ENCODE data around the gene LPIN3. TPM values are rescaled to one million over a fixed set of nuclear protein-coding genes. Genes with fewer than 3 reads are reported as not detected.

The LPIN3 gene
- total RNA-seq, 1 experiment from 2014 or later = 27.9 TPM

DNA sequence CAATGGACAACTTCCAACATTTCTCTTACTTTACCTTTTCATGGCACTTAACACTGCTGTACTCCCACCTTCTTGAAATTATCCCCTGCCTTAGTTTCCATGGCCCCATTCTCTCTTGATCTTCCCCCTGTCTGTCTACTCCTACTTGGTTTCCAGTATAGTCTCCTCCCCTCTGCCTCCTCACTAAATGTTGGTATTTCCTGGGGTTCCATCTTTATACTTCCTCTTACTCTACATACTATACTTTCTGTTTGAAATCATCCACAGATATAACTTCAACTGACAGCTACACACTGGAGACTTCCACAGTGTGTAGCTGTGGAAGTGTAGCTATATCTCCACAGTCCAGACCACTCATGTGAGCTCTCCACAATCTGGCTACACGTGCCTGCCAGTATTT, 36.6 kb upstream of the LPIN3 start:
- ATAC-seq = no peak
- no peaks in the 10 kb centered on the region for H3K9me3 ChIP-seq (ENCODE audit: low read length)
- H3K9me2 ChIP-seq (replicated peaks; ENCODE audit: low read length) = no peaks in the 10 kb centered on the region
- peaks cover 35% of the 10 kb centered on the region for H3K79me2 ChIP-seq (ENCODE audit: low read length)
- TF ChIP-seq, protein P1, sequence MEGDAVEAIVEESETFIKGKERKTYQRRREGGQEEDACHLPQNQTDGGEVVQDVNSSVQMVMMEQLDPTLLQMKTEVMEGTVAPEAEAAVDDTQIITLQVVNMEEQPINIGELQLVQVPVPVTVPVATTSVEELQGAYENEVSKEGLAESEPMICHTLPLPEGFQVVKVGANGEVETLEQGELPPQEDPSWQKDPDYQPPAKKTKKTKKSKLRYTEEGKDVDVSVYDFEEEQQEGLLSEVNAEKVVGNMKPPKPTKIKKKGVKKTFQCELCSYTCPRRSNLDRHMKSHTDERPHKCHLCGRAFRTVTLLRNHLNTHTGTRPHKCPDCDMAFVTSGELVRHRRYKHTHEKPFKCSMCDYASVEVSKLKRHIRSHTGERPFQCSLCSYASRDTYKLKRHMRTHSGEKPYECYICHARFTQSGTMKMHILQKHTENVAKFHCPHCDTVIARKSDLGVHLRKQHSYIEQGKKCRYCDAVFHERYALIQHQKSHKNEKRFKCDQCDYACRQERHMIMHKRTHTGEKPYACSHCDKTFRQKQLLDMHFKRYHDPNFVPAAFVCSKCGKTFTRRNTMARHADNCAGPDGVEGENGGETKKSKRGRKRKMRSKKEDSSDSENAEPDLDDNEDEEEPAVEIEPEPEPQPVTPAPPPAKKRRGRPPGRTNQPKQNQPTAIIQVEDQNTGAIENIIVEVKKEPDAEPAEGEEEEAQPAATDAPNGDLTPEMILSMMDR (conservative IDR thresholded peaks at IDR 0.05; ENCODE audit: low read depth, low read length) = no peak
- TF ChIP-seq EZH2 (IDR thresholded peaks at IDR 0.05; ENCODE audit: low read length, unreplicated experiment) (no peak), EZH2phosphoT487 (IDR thresholded peaks at IDR 0.05; ENCODE audit: borderline replicate concordance, low read length) (no peak)
- no peak overlapping the region for H3K4me2 ChIP-seq (ENCODE audit: low read length)
- H3K4me1 ChIP-seq (ENCODE audit: insufficient read depth, low read length) = peaks cover 4% of the 10 kb centered on the region; the same call in 1 of the 2 replicates
- H3K27ac ChIP-seq (ENCODE audit: low read length) = no peak overlapping the region
- DNase-seq = no peak
- H3K9ac ChIP-seq (ENCODE audit: low read length) = no peak overlapping the region
- ChIA-PET CTCF (no interaction called here), POLR2A (ENCODE audit: unreplicated experiment) (no interaction called here)
- H3K4me3 ChIP-seq (ENCODE audit: low read length) = no peak overlapping the region
- no peaks in the 10 kb centered on the region for H4K20me1 ChIP-seq (ENCODE audit: low read length)
- H3K36me3 ChIP-seq (ENCODE audit: low read depth, low read length) = no peaks in the 10 kb centered on the region
- no peaks in the 10 kb centered on the region for H3K27me3 ChIP-seq (ENCODE audit: low read length)
- intact Hi-C loops (cut with micrococcal nuclease) = no loop called here
- H2AFZ ChIP-seq (ENCODE audit: low read length) = no peak overlapping the region
- no peaks in the 10 kb centered on the region for H3F3A ChIP-seq (ENCODE audit: low read length, unreplicated experiment)
- BruUV-seq (replicated peaks) = no TSS peak

DNA sequence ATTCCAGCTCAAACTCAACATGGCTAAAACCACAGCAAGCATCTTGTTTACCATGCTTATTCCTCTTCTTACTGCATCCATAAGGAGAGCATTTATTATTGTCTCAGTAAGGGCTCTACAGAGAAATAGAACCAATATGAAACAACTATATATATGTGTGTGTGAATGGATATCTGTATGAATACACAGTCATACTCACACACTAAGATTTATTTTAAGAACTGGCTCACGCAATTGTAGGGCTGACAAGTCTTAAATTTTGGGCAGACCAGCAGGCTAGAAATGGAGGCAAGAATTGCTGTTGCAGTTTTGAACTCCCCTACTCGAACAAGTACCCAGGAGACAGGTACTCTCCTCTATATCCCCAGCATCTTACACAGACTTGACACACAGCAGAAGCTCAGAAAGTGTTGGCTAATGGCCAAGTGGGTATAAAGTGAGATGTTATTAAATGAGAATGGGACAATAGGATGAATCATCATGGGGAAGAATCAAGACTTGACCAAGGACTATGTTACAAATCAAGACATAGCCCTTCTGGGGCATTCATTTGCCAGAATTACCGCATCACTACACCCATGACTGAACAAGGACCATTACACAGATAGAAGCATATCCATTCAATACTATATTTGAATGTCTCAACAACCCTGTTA, 36.1 kb upstream of the LPIN3 start:
- Histone ChIP-seq H3K9me3 (ENCODE audit: low read length) (no peaks in the 10 kb centered on the region), H3K36me3 (ENCODE audit: low read depth, low read length) (no peaks in the 10 kb centered on the region), H3K4me2 (ENCODE audit: low read length) (no peak overlapping the region), H3K79me2 (ENCODE audit: low read length) (peaks cover 35% of the 10 kb centered on the region), H3K27ac (ENCODE audit: low read length) (no peak overlapping the region), H3K27me3 (ENCODE audit: low read length) (no peaks in the 10 kb centered on the region), H3F3A (ENCODE audit: low read length, unreplicated experiment) (no peaks in the 10 kb centered on the region), H3K9ac (ENCODE audit: low read length) (no peak overlapping the region), H3K9me2 (replicated peaks; ENCODE audit: low read length) (no peaks in the 10 kb centered on the region), H3K4me3 (ENCODE audit: low read length) (no peak overlapping the region), H2AFZ (ENCODE audit: low read length) (no peak overlapping the region), H3K4me1 (ENCODE audit: insufficient read depth, low read length) (peaks cover 4% of the 10 kb centered on the region; the same call in 1 of the 2 replicates), H4K20me1 (ENCODE audit: low read length) (no peaks in the 10 kb centered on the region)
- CTCF ChIA-PET = no interaction called here
- no TSS peak for BruUV-seq (replicated peaks)
- DNase-seq (peak; percentile 39), ATAC-seq (no peak; the same call in 1 of the 2 replicates)
- intact Hi-C loops (cut with micrococcal nuclease) = no loop called here
- TF ChIP-seq, protein P1 (conservative IDR thresholded peaks at IDR 0.05; ENCODE audit: low read depth, low read length) = no peak
- no peak for TF ChIP-seq EZH2 (IDR thresholded peaks at IDR 0.05; ENCODE audit: low read length, unreplicated experiment)
- TF ChIP-seq EZH2phosphoT487 (IDR thresholded peaks at IDR 0.05; ENCODE audit: borderline replicate concordance, low read length) = no peak
- POLR2A ChIA-PET (ENCODE audit: unreplicated experiment) = no interaction called here

- Histone ChIP-seq H2AFZ (ENCODE audit: low read length) (no peak overlapping the region), H3K27ac (ENCODE audit: low read length) (no peak overlapping the region), H3F3A (ENCODE audit: low read length, unreplicated experiment) (no peaks in the 10 kb centered on the region), H3K9ac (ENCODE audit: low read length) (no peak overlapping the region), H3K4me1 (ENCODE audit: insufficient read depth, low read length) (peaks cover 10% of the 10 kb centered on the region; the same call in 1 of the 2 replicates), H3K9me3 (ENCODE audit: low read length) (no peaks in the 10 kb centered on the region), H4K20me1 (ENCODE audit: low read length) (no peaks in the 10 kb centered on the region), H3K4me2 (ENCODE audit: low read length) (no peak overlapping the region), H3K9me2 (replicated peaks; ENCODE audit: low read length) (no peaks in the 10 kb centered on the region), H3K79me2 (ENCODE audit: low read length) (peaks cover 41% of the 10 kb centered on the region), H3K27me3 (ENCODE audit: low read length) (no peaks in the 10 kb centered on the region), H3K36me3 (ENCODE audit: low read depth, low read length) (no peaks in the 10 kb centered on the region), H3K4me3 (ENCODE audit: low read length) (no peak overlapping the region)
- DNase-seq (no peak), ATAC-seq (no peak)
- TF ChIP-seq EZH2 (IDR thresholded peaks at IDR 0.05; ENCODE audit: low read length, unreplicated experiment) (no peak), EZH2phosphoT487 (IDR thresholded peaks at IDR 0.05; ENCODE audit: borderline replicate concordance, low read length) (no peak)
- TF ChIP-seq, protein P1 (conservative IDR thresholded peaks at IDR 0.05; ENCODE audit: low read depth, low read length) = no peak
- no TSS peak for BruUV-seq (replicated peaks)
- POLR2A ChIA-PET (ENCODE audit: unreplicated experiment) = no interaction called here
- CTCF ChIA-PET = interaction anchor here (0.9 kb wide), 1 partner anchor 74 kb away, joined by 3 read pairs; no protein-coding TSS in a partner anchor
- intact Hi-C loops (cut with micrococcal nuclease) = no loop called here
Measured at GRCh38 chr20:41306061-41306727, 34.4 kb upstream of the LPIN3 start.

Data from PC-3 (cell line).